ENCODE results near the gene LIAS.
A peak's percentile ranks its signal among the peaks of the same experiment; 100 is the strongest.
"Not testable (repeated sequence)": the region's sequence is repeated elsewhere in the genome, so short reads cannot be mapped to it uniquely, and the experiment has no call there.

LIAS gene

GRCh38 chr4:39458505-39459300 lies at the start of gene LIAS, which contains the start of gene RPL9:
LIAS (plus strand) TSS chr4:39459056; CDS start chr4:39459118, 62 bp downstream.
RPL9 (minus strand) TSS chr4:39458922; CDS start chr4:39458439, 483 bp downstream.
- peak; percentile 97 for DNase-seq

- no peak for DNase-seq
These were observed 48.4 kb upstream of the LIAS start for GRCh38 chr4:39410415-39410814.

- not testable (repeated sequence) for DNase-seq
These were observed 47.3 kb upstream of the LIAS start for GRCh38 chr4:39411561-39411960.

GRCh38 chr4:39415678-39416283 lies 43.1 kb upstream of the LIAS start:
- no peak for DNase-seq

GRCh38 chr4:39422247-39422646 lies 36.6 kb upstream of the LIAS start:
- no peak for DNase-seq

- DNase-seq, result not testable (repeated sequence)
These were observed 33.6 kb upstream of the LIAS start for GRCh38 chr4:39425297-39425696.

- DNase-seq, result no peak
These were observed 32.1 kb upstream of the LIAS start for GRCh38 chr4:39426728-39427127.

GRCh38 chr4:39427520-39428114 lies 31.2 kb upstream of the LIAS start:
- DNase-seq, result no peak

GRCh38 chr4:39429476-39430334 lies 29.2 kb upstream of the LIAS start:
- no peak for DNase-seq

- no peak for DNase-seq
These were observed 24.9 kb upstream of the LIAS start for GRCh38 chr4:39433878-39434492.

GRCh38 chr4:39435659-39436563 lies 22.9 kb upstream of the LIAS start:
- no peak for DNase-seq

- no peak for DNase-seq
These were observed 17.3 kb upstream of the LIAS start for GRCh38 chr4:39441593-39441992.

GRCh38 chr4:39442998-39443397 lies 15.9 kb upstream of the LIAS start:
- no peak for DNase-seq

GRCh38 chr4:39446483-39446841 lies 12.4 kb upstream of the LIAS start:
- DNase-seq, result no peak

- DNase-seq, result no peak
These were observed 11.8 kb upstream of the LIAS start for GRCh38 chr4:39446842-39447573.

GRCh38 chr4:39450618-39451017 lies 8.2 kb upstream of the LIAS start:
- DNase-seq, result no peak

- DNase-seq, result no peak
These were observed 7.3 kb upstream of the LIAS start for GRCh38 chr4:39451423-39452023.

GRCh38 chr4:39452153-39452859 lies 6.5 kb upstream of the LIAS start:
- no peak for DNase-seq

GRCh38 chr4:39452860-39453587 lies 5.8 kb upstream of the LIAS start:
- no peak for DNase-seq
